Dedifferentiated amniotic fluid mesenchymal stem cell (primary cell): ENCODE results near the gene CASR.

ENCODE experiments used
- DNase-seq: peaks from one replicate; pipeline ENCODE4 v3.0.0-alpha.2; 2016; ENCODE audit errors: extremely low spot score

Gene CASR

DNA sequence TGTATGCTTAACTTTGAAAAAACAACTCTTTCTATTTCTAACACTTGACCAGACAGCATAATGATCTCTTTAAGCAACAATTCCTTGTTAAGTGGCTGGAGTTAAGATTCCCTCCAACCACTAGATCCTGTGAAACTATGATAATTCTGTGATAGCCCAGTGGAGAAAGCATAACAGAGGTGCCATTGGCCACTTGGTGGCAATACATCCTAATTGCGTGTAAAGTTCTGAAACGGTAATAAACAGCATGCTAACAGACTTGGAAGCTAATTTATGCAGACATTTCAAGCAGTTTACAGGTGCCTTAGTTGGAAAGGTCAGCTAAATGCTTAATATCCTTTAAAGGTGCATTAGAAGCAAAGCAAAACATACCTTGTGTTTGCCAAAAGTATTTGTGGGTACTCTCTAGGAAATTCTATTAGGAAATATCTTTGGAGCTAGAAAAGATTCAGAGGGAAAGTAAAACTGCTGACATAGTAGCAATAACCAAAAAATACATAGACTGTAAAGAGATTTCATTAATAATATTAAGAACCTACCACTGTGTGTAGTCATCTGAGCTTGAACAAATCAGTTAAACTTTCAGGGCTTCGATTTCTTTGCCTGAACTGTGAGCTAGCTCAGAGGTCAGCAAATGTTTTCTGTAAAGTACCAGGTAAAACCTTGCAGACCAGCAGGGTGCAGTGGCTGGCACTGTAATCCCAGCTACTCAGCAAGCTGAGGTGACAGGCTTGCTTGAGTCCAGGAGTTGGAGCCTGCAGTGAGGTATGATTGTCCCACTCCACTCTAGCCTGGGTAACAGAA, 122.6 kb downstream of the CASR start:
- DNase-seq, result no peak

DNA sequence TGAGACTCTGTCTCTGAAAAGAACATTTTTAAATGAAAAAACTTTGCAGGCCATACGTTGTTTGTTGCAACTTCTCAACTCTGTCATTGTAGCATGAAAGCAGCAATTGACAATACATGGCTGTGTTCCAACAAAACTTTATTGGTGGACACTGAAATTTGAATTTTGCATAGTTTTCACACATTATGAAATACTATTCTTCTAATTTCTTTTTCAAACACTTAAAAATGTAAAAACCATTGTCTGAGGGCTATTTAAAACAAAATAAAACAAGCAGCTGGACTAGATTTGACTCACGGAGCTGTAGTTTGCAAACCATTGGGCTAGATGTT, 123.1 kb downstream of the CASR start:
- no peak for DNase-seq

DNA sequence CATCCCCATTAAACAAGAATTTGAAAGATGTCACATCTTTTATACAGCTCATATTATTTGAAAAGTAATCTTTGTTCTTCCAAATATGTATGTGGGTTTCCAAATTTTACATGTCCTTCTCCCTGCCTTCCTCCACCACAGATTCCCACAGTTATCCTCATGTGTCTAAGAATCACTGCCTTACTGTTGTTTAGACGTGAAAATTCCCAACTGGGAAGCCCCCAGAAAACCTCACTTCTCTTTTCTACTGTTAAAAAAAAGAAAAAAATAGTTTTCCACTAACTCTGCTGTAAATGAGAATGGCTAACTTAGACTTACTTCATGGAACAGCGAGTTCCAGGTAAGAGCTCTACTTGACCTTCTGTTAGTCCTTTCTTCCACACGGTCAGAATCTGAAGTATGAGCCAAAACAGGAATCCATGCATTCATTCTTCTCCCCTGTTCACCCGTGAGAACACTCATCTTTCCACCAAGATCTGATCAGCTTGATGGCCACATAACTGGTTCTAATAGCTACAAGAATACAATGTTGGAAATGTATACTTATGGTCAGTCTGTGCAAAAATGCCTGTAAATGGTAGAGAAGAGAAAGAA, 123.7 kb downstream of the CASR start:
- no peak for DNase-seq

DNA sequence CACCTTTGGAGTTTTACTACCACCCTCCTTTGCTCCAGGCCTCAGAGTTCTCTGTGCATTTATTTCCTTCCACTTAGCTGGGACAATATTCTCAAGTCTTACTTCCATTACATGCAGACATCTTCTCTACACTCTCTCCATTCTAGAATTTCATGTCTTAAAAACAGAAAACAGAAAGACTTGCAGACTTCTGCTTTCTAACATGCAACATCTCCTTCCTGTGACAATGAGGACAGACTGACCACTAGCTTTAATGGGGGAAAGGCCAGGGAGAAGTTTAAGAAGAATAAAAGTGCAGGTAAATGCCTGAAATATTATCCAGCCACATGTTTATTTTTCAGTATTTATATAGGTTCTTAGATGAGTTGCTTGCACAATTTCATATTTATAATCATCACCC, 124.5 kb downstream of the CASR start:
- DNase-seq, result no peak

DNA sequence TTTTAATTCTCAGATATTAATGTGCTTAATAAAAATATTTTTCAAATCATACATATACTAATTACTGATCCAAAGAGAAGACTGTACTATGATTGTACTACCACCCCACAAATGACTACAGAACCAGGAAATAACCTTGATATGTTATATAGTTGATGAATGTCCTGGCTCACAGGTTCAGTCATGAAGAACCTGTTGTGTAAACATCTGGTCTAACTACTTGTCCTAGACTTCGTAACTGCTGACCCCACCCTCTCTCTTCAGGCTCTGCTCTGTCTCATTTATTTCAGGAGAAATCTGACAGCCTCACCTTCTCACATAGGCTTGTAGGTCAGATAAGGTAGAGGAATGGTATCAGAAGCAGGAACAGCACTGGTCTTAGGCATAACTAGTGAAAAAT, 126.9 kb downstream of the CASR start:
- no peak for DNase-seq

DNA sequence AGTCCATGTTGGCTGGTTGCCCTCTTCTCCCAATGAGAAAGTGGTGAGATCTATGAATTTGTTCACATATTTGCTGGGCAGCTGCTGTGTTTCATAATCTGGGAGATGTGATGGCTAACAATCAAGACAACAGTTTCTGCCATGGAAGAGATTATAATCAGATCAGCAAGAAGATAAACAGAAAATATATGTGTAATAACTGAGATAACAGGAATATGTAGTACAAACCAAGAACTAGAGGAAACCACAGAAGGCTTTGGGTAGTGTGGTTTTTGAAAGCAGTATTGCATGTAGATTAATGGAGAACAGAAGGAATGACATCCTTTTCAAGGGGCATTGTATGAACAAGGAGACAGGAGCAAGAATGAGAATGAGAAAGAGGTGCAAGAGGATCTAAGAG, 129.4 kb downstream of the CASR start:
- DNase-seq, result no peak

DNA sequence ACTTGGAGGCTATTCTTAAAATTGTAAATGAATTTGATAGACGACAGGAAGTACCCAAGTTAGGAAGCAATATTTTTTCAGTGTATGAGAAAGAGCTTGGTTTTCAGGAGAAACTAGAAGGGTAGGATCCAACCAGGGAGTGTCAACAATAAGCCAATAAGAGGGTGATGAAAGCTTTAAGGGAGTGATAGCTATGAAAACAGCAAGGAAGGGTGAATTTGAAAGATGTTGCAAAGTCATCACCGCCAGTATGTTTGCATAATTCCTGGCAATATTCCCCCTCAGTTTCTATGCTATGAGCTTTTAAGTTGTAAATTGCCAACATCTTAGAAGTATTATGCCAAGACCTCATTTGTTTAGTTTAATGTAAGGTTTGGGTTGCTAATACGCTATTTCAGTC, 129.8 kb downstream of the CASR start:
- no peak for DNase-seq

DNA sequence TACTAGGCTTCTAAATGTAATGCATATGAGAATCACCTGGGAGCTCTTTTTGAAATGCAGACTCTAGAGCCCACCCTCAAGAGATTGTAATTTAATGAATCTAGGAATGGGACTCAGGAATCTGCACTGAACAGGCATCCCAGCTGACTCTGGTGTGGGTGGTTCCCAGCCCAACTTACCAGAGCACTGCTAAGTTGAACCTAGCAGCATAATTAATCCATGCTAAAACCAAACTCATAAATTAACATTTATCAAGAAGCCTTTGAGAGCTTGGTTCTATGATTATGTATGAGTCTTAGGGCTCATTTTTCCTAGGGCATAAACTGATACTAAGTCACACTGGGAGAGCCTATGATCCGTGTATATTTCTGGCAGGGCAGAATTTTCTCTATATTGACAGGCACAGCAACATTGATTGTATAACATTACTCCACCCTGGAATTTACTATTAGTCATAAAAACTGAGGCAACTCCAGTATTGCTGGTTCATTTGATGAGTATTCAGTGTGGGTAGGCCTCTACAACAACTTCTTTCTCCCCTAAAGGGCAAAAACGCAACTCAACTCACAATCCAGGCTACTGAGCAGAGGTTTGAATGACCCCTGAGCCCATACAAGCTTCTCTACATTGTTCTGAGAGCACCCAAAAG, 130.9 kb downstream of the CASR start:
- DNase-seq, result no peak

DNA sequence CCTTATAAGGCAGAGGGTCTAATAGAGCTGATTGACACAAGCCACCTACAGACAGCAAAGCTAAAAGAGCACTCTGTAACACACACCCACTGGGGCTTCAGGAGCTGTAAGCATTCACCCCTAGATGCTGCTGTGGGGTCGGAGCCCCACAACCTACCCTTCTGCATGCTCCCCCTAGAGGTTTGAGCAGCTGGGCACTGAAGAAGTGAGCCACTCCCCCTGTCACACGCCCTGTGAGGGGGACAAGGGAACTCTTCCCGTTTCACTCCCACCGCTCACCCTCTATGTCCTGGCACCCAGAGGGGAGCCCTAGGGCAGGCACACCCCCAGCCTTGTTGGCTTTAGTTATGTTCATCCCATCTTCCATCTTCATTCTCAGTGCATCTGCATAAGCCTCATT, 132.2 kb downstream of the CASR start:
- no peak for DNase-seq

DNA sequence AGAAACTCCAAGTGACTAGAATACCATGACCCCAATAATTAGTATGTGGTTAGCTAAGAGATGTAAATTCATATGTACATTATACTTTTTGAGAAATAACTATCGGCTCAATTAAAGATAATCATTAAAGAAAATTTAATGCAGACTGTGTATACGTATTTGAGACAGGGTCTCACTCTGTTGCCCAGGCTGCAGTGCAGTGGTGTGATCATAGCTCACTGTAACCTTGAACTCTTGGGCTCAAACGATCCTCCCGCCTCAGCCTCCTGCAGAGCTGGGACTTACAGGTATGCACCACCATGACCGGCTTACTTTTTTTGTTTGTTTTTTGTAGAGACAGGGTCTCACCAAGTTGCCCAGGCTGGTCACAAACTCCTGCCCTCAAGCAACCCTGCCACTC, 132.9 kb downstream of the CASR start:
- no peak for DNase-seq

DNA sequence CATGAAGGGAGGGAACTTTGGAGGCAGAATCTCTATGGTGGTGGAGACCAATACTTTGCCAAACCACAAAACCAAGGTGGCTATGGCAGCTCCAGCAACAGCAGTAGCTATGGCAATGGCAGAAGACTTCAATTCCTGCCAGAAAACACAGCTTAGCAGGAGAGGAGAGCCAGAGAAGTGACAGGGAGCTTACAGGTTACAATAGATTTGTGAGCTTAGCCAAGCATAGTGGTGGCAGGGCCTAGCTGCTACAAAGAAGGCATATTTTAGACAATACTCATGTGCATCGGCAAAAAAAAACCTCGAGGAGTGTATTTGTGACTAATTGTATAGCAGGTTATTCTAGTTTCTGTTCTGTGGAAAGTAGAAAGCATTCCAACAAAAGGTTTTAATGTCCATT, 135.2 kb downstream of the CASR start:
- no peak for DNase-seq

DNA sequence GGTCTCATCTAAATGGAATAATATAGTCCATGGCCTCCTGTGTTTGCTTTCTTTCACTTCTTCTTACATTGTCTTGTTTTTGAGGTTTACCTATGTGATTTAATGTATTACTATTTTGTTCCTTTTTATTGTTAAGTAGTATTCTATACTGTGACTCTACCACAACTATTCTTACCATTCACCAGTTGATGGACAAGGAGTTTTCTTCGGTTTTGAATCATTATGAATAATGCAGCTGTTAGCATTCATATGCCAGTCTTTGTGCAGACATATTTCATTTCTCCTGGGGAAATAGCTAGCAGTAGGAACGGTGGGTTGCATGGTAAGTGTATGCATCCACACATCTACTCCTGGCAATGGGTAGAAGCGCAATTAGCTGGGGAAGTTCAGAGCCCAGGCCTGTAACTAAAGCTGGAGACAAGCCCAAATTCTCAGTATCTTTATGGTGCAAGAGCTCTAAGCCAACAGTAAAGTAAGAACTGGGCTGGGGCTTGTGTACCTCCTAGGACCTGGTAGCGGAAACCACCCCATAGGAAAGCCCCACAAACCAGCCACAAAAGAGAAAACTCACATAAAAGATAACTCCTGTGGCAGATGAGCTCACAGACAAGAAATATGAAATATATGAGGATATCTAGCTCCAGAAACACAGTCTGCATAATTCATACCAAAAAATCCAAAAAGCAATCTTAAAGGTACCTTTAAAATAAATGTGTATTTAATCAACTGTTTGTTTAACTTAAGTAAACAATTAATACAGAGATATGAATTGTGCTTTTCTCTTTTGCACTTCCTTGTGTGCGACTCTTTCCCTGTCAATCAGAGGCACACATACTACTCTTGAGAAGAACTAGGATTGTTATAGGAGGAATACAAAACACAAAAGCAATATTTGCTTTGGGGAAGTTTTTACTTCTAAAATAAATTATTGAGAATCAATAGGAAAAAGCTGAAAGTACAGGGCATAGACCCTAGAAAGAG, 138.9 kb downstream of the CASR start:
- DNase-seq, result no peak

DNA sequence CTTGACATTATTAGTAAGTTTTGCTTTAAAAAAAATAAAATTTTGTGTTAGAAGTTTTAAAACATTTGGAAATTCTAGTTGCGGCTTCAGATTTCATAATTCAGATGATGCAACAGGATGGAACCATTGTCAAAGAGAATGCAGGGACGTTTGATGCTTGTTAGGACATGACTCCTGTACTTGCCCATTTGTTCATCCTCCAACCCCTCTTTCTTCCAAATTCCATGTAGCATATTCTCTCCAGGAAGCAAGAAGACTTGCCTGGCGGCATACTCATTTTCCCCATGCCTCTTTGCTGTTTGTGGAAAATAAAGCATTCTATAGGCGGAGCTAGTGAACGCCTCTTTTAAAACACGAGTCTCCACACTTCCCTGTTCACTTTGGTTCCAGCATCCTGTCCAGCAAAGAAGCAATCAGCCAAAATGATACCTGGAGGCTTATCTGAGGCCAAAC, 141.4 kb downstream of the CASR start, which contains the start of gene CSTA:
CSTA (plus strand) TSS at position 378 of the 453 bp plus-strand sequence; CDS start at position 423, 45 bp downstream.
- DNase-seq, result no peak

DNA sequence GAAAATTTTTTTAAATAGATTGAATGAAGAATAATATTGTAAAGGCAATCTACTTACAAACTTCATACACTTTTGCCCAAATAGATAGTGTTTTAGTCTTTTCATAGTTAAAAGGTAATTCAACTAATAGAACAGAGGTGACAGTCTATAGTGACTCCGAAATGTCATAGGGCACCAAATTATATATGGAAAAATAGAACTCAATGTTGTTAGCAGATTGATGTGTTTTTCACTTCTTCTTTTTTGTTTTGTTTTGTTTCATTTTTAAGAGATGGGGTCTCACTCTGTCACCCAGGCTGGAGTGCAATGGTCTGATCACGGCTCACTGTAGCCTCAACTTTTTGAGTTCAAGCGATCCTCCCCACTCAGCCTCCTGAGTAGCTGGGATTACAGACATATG, 142.3 kb downstream of the CASR start:
- no peak for DNase-seq

DNA sequence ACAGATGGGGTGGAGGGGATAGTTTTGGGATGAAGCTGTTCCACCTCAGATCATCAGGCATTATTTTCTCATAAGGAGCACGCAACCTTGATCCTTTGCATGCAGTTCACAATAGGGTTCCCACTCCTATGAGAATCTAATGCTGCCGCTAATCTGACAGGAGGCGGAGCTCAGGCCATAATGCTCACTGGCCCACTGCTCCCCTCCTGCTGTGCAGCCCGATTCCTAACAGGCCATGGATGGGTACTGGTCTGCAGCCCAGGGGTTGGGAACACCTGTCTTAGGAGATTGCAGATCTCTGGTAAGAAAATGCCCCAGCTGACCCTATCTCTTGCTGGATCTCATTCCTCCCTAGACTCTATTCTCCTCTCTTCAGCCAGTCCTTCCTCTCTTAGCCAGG, 148.4 kb downstream of the CASR start:
- DNase-seq, result no peak

DNA sequence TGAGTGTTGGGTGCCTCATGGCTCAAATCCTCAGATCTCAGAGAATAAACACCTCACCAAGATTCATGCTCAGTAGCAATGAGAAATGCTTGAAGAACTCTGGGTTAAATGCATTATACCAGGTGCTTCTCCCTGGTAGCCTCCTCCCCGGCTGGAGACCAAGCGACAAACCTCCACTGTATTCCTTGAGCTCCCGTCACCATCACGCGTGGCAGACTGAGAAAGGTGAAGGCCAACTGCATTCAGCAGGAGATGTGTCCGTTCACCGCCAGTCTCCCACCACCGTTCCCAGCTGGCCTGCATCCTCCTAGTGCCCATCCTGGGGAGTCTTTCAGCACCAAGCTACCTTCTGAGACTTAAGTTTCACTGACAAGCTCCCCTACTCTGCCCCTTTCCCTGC, 149.1 kb downstream of the CASR start:
- no peak for DNase-seq
